Body of pancreas (tissue), 4 donors: ENCODE measurements around the gene CPN2. TPM values are rescaled to one million over a fixed set of nuclear protein-coding genes. Genes with fewer than 3 reads are reported as not detected.

Source experiments
- ATAC-seq: fragments of 150-250 bp; one replicate; pipeline ENCODE4 v1.9.1; 2016
- DNase-seq, 4 donors: peaks; one replicate each; pipeline ENCODE4 v3.0.0-alpha.2; 2019
- H3K27ac ChIP-seq, 4 donors: fragments of 200-600 bp; sonication (generic); 1 replicate in 3 of 4; 2 replicates in 1 of 4; pipeline versions ENCODE4 v1.5.1 to v1.6.1; 2016 to 2019; ENCODE audit warnings: mild to moderate bottlenecking in 1 of 4, mixed read lengths in 1 of 4, moderate library complexity in 1 of 4
- H3K27me3 ChIP-seq, 2 donors: fragments of 200-600 bp; sonication (generic); one replicate each; pipeline ENCODE4 v1.6.0; 2016; ENCODE audit warnings: mild to moderate bottlenecking in 1 of 2
- H3K36me3 ChIP-seq, 2 donors: fragments of 200-600 bp; sonication (generic); replicated peaks in 1 of 2; 2 replicates each; pipeline ENCODE4 v1.5.1; 2016; ENCODE audit warnings: low read depth in 2 of 2; ENCODE audit not compliant: insufficient read depth in 1 of 2
- H3K4me1 ChIP-seq: fragments of 200-600 bp; sonication (generic); one replicate; pipeline ENCODE4 v1.6.0; 2016
- H3K4me3 ChIP-seq, 2 donors: fragments of 200-600 bp; sonication (generic); 1 replicate in 1 of 2; 2 replicates in 1 of 2; pipeline ENCODE4 v1.5.1; 2016 to 2019
- H3K9me3 ChIP-seq, 3 donors: fragments of 200-600 bp; sonication (generic); 1 replicate in 2 of 3; 2 replicates in 1 of 3; pipeline ENCODE4 v1.5.1; 2016
- CTCF ChIP-seq, 7 experiments: fragments of 450-650 bp in 4 of 7; fragments of 200-600 bp in 3 of 7; sonication (generic) in 3 of 7; IDR thresholded peaks; one replicate each; pipeline ENCODE4 v1.5.1; 2016 to 2019; ENCODE audit warnings: antibody characterized with exemption in 7 of 7
- POLR2A ChIP-seq, 3 donors: fragments of 450-650 bp; IDR thresholded peaks; one replicate each; pipeline ENCODE4 v1.6.1; 2016; ENCODE audit warnings: antibody characterized with exemption in 3 of 3, mild to moderate bottlenecking in 2 of 3
- WGBS, 2 donors: methylation state at CpG; one replicate each; pipeline ENCODE4 v1.1.5; 2017; 5-methylcytosine and 5-hydroxymethylcytosine counted together
- intact Hi-C: fragments of 100-400 bp; cut with DNase I; formaldehyde crosslinking; loops from one replicate; pipeline ENCODE4 v1.15.1; 2023
- total RNA-seq, 2 donors: library from RNA; depleted of rRNA; stranded (reverse); fragments of >200 nt; gene quantifications; one replicate each; pipeline ENCODE4 v1.1.0, GENCODE V29; 2016

The CPN2 gene
- total RNA-seq, 2 donors from 2014 or later: not detected

- no peak for ATAC-seq
- DNase-seq: no peak
- peak overlapping the region in 1 of 4 donors; percentile 36 for H3K27ac ChIP-seq
- H3K4me1 ChIP-seq: peaks cover 36% of the 10 kb centered on the region
- TF ChIP-seq CTCF (IDR thresholded peaks at IDR 0.05) (no peak), POLR2A (IDR thresholded peaks at IDR 0.05) (no peak)
- no peaks in the 10 kb centered on the region for H3K27me3 ChIP-seq
- no peaks in the 10 kb centered on the region for H3K36me3 ChIP-seq
- intact Hi-C loops: loop anchor here (5.0 kb wide), 1 partner anchor 525 kb away; no protein-coding TSS in a partner anchor
- no peaks in the 10 kb centered on the region for H3K9me3 ChIP-seq
- H3K4me3 ChIP-seq: no peak overlapping the region
- WGBS, 2 donors: 66 to 67% methylated on average over 7 of the region's 7 CpGs
These were observed 38.9 kb downstream of the CPN2 start for GRCh38 chr3:194312186-194312742.

DNA sequence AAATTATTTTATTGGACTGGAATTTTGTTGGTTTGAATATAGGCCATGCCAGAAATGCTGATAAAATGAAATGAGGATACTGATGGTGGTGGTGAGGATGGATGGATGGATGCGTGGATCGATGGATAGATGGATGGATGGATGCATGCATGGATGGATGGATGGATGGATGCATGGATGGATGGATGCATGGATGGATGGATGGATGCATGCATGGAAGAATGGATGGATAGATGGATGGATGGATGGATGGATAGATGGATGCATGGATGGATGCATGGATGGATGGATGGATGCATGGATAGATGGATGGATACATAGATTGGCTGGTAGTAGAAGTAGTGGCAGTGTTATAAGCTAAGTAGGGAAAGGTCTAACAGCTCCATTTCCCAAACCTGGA lies 40.1 kb downstream of the CPN2 start:
- intact Hi-C loops: loop anchor here (5.0 kb wide), 1 partner anchor 524 kb away; no protein-coding TSS in a partner anchor

GRCh38 chr3:194310060-194310835 lies 40.9 kb downstream of the CPN2 start:
- no peak for TF ChIP-seq CTCF (IDR thresholded peaks at IDR 0.05)
- TF ChIP-seq POLR2A (IDR thresholded peaks at IDR 0.05): no peak

More for the DNA sequence above, 40.1 kb downstream of the CPN2 start:
- H3K27ac ChIP-seq: no peak overlapping the region
- DNase-seq (no peak), ATAC-seq (no peak)
- WGBS, 2 donors: 87 to 92% methylated on average over 2 of the region's 2 CpGs
- no peak overlapping the region for H3K4me3 ChIP-seq
- TF ChIP-seq CTCF (IDR thresholded peaks at IDR 0.05) (no peak), POLR2A (IDR thresholded peaks at IDR 0.05) (no peak)
- H3K4me1 ChIP-seq: peaks cover 34% of the 10 kb centered on the region
- no peaks in the 10 kb centered on the region for H3K36me3 ChIP-seq
- H3K27me3 ChIP-seq: no peaks in the 10 kb centered on the region
- no peaks in the 10 kb centered on the region for H3K9me3 ChIP-seq

DNA sequence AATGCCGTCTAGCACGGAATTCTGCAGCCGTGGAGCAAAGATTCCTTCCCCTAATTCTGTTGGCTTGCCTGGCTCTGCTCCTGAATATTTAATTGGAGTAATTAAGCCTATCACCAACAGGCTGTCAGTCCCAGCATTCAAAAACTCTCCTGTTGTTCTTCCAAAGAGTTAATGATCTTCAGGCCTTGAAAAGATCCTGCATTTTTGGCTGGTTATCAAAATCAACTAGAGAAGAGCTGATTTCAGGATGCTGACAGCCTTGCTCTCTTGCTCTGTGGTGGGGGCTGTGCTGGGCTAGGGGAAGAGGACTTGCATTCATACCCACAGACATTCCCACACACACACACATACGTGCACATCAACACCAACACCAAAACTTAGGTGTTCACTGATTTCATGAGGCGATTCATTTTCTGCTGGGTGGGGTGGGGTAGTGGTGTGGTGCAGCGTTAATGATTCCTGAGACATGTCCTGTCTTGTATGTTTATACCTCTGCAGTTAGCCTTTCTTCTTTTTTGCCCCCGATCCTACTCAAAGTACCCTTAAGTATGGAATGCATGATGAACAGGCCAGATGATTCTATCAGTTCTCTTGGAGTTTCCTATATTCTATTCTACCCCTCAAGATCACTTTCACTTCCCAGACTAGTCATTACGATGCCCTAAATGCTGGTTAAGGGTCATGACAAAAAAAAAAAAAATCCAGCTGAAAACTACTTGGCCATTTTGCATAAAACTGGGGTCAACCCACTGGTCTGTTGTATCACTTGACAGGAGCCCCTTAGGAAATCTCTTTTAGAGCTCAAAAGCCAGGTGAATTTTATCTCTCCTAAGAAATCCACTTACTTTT lies 42.3 kb downstream of the CPN2 start:
- Histone ChIP-seq H3K27me3 (no peaks in the 10 kb centered on the region), H3K27ac (peak overlapping the region in 2 of 4 donors; percentile 32 to 45), H3K9me3 (no peaks in the 10 kb centered on the region), H3K4me3 (no peak overlapping the region), H3K36me3 (no peaks in the 10 kb centered on the region), H3K4me1 (peaks cover 22% of the 10 kb centered on the region)
- intact Hi-C loops: no loop called here
- ATAC-seq (no peak), DNase-seq (no peak)
- WGBS, 2 donors: 64 to 76% methylated on average over 8 of the region's 8 CpGs
- TF ChIP-seq CTCF (IDR thresholded peaks at IDR 0.05): no peak
- TF ChIP-seq POLR2A (IDR thresholded peaks at IDR 0.05): no peak

More at GRCh38 chr3:194310060-194310835, 40.9 kb downstream of the CPN2 start:
- H3K36me3 ChIP-seq: no peaks in the 10 kb centered on the region
- no peaks in the 10 kb centered on the region for H3K27me3 ChIP-seq
- H3K4me1 ChIP-seq: peaks cover 27% of the 10 kb centered on the region
- H3K4me3 ChIP-seq: no peak overlapping the region
- H3K9me3 ChIP-seq: no peaks in the 10 kb centered on the region
- H3K27ac ChIP-seq: no peak overlapping the region
- DNase-seq (no peak), ATAC-seq (no peak)
- intact Hi-C loops: loop anchor here (5.0 kb wide), 1 partner anchor 523 kb away; no protein-coding TSS in a partner anchor
- WGBS, 2 donors: 86 to 92% methylated on average over 9 to 11 of the region's 11 CpGs
